G401.6 (cell line): ENCODE data around the gene SOAT2.
"Not testable (repeated sequence)": the region's sequence is repeated elsewhere in the genome, so short reads cannot be mapped to it uniquely, and the experiment has no call there.

Experiments
- FAIRE-seq: peaks from 2 replicates; lab custom pipeline; 2012; peaks lifted over from hg19 to GRCh38; lab: Jason Lieb, UNC

Gene SOAT2

GRCh38 chr12:53147653-53148052 is 44.4 kb downstream of the SOAT2 start:
- peak; percentile 49 for FAIRE-seq

GRCh38 chr12:53151039-53151438 is 47.8 kb downstream of the SOAT2 start:
- no peak for FAIRE-seq

- no peak for FAIRE-seq
These were observed 49.1 kb downstream of the SOAT2 start for GRCh38 chr12:53152390-53152789.

GRCh38 chr12:53159195-53159839 is 56.0 kb downstream of the SOAT2 start:
- peak; percentile 88 for FAIRE-seq

- FAIRE-seq, result no peak
These were observed 56.7 kb downstream of the SOAT2 start for GRCh38 chr12:53160000-53160399.

GRCh38 chr12:53160673-53161072 is 57.4 kb downstream of the SOAT2 start:
- no peak for FAIRE-seq

GRCh38 chr12:53161119-53161911 is 58.0 kb downstream of the SOAT2 start:
- no peak for FAIRE-seq

GRCh38 chr12:53163008-53163407 is 59.7 kb downstream of the SOAT2 start:
- not testable (repeated sequence) for FAIRE-seq

- FAIRE-seq, result peak; percentile 15
These were observed 63.6 kb downstream of the SOAT2 start for GRCh38 chr12:53166837-53167236.

GRCh38 chr12:53169644-53170043 is 66.4 kb downstream of the SOAT2 start:
- FAIRE-seq, result no peak

- FAIRE-seq, result no peak
These were observed 66.9 kb downstream of the SOAT2 start for GRCh38 chr12:53170215-53170614.

GRCh38 chr12:53170876-53171724 is 67.8 kb downstream of the SOAT2 start:
- no peak for FAIRE-seq

GRCh38 chr12:53171725-53172329 is 68.5 kb downstream of the SOAT2 start:
- FAIRE-seq, result no peak

- FAIRE-seq, result no peak
These were observed 69.1 kb downstream of the SOAT2 start for GRCh38 chr12:53172352-53172751.

- no peak for FAIRE-seq
These were observed 69.9 kb downstream of the SOAT2 start for GRCh38 chr12:53173085-53173715.
